ENCODE results near the gene FBXW11. TPM values are rescaled to one million over a fixed set of nuclear protein-coding genes. Genes with fewer than 3 reads are reported as not detected.

The FBXW11 gene
- total RNA-seq, 2 donors from 2014 or later = 54.7 to 61.4 TPM

DNA sequence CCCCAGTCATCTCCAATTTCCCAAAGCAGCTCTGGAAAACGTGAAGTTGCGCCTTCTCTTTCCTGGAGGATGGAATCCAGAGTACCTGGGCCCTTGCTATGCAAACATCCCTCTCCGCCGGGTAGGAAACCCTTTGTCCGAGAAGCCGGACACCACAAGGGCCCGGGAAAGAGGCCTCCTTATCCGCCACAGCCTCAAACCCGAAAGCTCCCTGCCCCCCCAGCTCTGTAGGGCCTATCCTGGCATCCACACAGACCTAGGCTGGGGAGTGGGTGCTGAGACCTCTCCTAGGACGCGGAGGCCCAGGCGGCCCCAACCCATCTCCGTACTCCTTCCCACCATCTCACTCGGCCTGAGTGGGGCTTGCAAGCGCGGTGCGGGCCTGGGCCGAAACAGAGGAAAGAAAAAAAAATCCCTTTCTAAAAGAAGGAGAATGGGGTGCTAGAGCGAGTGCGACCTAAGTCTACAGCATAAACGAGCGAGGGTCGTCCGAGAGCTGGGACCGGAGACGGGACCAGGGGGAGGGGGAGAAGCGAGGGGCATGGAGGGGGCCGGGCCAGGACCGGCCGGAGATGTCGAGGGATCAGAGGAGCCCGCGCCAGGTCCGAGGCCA lies 624 bp downstream of the FBXW11 start:
- WGBS = 0% methylated on average over 34 of the region's 34 CpGs
- DNase-seq (ENCODE audit: low spot score) = peak; percentile 20
- no peak for TF ChIP-seq POLR2AphosphoS5 (IDR thresholded peaks at IDR 0.05)
- no peak for TF ChIP-seq CTCF (IDR thresholded peaks at IDR 0.05)
- TF ChIP-seq POLR2A (IDR thresholded peaks at IDR 0.05) = no peak
- H3K36me3 ChIP-seq = no peaks in the 10 kb centered on the region
- H3K27me3 ChIP-seq (replicated peaks; ENCODE audit: insufficient read depth) = no peaks in the 10 kb centered on the region
- H3K4me3 ChIP-seq = peak overlapping the region; percentile 94 to 96
- no peaks in the 10 kb centered on the region for H3K9me3 ChIP-seq
- H3K4me1 ChIP-seq (replicated peaks) = peaks cover 16% of the 10 kb centered on the region
- H3K27ac ChIP-seq = peak overlapping the region; percentile 97 to 98
- intact Hi-C loops (cut with DNase I) = loop anchor here (5.0 to 10.0 kb wide), 2 partner anchors 61 to 94 kb away; no protein-coding TSS in a partner anchor

- TF ChIP-seq POLR2AphosphoS5 (IDR thresholded peaks at IDR 0.05) (no peak), POLR2A (IDR thresholded peaks at IDR 0.05) (no peak), CTCF (IDR thresholded peaks at IDR 0.05) (no peak)
- Histone ChIP-seq H3K36me3 (no peaks in the 10 kb centered on the region), H3K4me3 (peak overlapping the region; percentile 94 to 96), H3K9me3 (no peaks in the 10 kb centered on the region), H3K27ac (peak overlapping the region; percentile 97 to 98), H3K27me3 (replicated peaks; ENCODE audit: insufficient read depth) (no peaks in the 10 kb centered on the region), H3K4me1 (replicated peaks) (peaks cover 16% of the 10 kb centered on the region)
- no peak for DNase-seq (ENCODE audit: low spot score)
- intact Hi-C loops (cut with DNase I) = loop anchor here (5.0 to 10.0 kb wide), 3 partner anchors 60 to 182 kb away; partner anchors contain the start of gene STK10
- WGBS = 42% methylated on average over 3 of the region's 3 CpGs
Measured at GRCh38 chr5:172004824-172005237, 1.6 kb downstream of the FBXW11 start.

DNA sequence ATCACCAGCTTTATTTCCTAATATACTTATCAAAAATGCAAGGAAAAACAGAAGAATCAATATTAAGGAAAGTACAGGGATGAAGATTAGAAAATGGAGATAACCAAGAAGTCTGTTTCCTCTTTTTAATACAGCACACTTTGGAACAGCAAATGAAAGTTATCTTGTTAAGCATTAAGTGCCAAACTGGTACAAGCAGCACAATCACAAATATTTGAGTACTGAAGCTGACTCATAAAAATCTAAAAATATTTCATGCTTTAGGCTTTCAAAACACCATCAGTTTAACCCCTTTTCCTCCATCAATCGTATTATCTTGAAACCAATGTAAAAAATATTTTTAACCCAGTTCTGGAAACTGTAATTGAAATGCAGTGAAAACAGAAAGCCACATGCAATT lies 2.7 kb downstream of the FBXW11 start:
- Histone ChIP-seq H3K27ac (peak overlapping the region in 1 of 2 donors; percentile 57), H3K27me3 (replicated peaks; ENCODE audit: insufficient read depth) (no peaks in the 10 kb centered on the region), H3K4me1 (replicated peaks) (peaks cover 16% of the 10 kb centered on the region), H3K9me3 (no peaks in the 10 kb centered on the region), H3K36me3 (no peaks in the 10 kb centered on the region), H3K4me3 (no peak overlapping the region)
- intact Hi-C loops (cut with DNase I) = loop anchor here (5.0 to 10.0 kb wide), 2 partner anchors 59 to 184 kb away; partner anchors contain the start of gene STK10
- TF ChIP-seq POLR2A (IDR thresholded peaks at IDR 0.05) (no peak), POLR2AphosphoS5 (IDR thresholded peaks at IDR 0.05) (peak; percentile 69), CTCF (IDR thresholded peaks at IDR 0.05) (no peak)
- no peak for DNase-seq (ENCODE audit: low spot score)
- whole genome bisulfite sequencing = 8% methylated on average over 1 of the region's 1 CpG

DNA sequence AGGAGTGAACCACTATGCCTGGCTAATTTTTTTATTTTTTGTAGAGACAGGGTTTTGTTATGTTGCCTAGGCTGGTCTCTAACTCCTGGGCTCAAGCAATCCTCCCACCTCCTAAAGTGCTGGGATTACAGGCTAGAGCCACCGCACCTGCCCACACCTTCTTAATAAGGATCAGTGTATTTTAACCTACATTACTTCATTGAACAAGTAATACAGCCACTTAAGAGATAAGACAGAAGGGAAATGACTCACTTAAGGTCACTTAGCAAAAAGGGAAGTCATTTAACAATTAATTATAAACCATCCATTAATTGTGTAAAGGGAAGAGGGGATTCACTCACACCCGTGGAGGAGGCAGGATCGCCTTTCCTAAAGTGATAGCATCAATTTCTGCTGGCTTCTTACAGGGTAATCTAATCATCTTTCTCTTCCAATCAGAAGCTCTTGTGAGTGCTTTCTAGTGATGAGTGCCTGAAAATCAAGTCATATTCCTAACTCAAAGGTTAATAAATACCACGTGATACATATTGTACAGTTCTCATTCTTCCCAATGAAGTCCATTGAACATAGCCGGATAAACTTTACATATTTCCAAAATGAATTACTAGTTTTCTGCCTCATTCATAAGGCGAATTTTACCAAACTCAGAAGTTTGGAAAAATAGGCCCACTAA lies 3.5 kb downstream of the FBXW11 start:
- Histone ChIP-seq H3K27me3 (replicated peaks; ENCODE audit: insufficient read depth) (no peaks in the 10 kb centered on the region), H3K27ac (peak overlapping the region in 1 of 2 donors; percentile 57), H3K4me3 (no peak overlapping the region), H3K4me1 (replicated peaks) (peaks cover 16% of the 10 kb centered on the region), H3K9me3 (no peaks in the 10 kb centered on the region), H3K36me3 (no peaks in the 10 kb centered on the region)
- intact Hi-C loops (cut with DNase I) = loop anchor here (5.0 to 10.0 kb wide), 2 partner anchors 58 to 184 kb away; partner anchors contain the start of gene STK10
- TF ChIP-seq POLR2A (IDR thresholded peaks at IDR 0.05) (no peak), CTCF (IDR thresholded peaks at IDR 0.05) (no peak), POLR2AphosphoS5 (IDR thresholded peaks at IDR 0.05) (no peak)
- WGBS = 67% methylated on average over 6 of the region's 6 CpGs
- DNase-seq (ENCODE audit: low spot score) = no peak
